HEK293T (cell line): ENCODE measurements around the gene UNKL.

ENCODE experiments used
- CTCF ChIA-PET: fragments of 350-600 bp; formaldehyde crosslinking; extraction: SDS; loops from one replicate; lab custom pipeline; 2021; ENCODE audit warnings: antibody characterized with exemption, inconsistent platforms; lab: Yijun Ruan, JAX
- POLR2A ChIA-PET: fragments of 350-600 bp; formaldehyde crosslinking; extraction: SDS; loops from one replicate; lab custom pipeline; 2020; ENCODE audit warnings: antibody characterized with exemption, inconsistent platforms; lab: Yijun Ruan, JAX
- DNase-seq: peaks from one replicate; pipeline ENCODE4 v3.0.0; 2012; ENCODE audit warnings: mixed read lengths; ENCODE audit errors: extremely low spot score
- ARNT ChIP-seq: fragments of 450-650 bp; IDR thresholded peaks from 2 replicates; pipeline ENCODE4 v1.6.1; 2017; ENCODE audit warnings: mild to moderate bottlenecking
- BHLHE40 ChIP-seq: fragments of 450-650 bp; IDR thresholded peaks from 2 replicates; pipeline ENCODE4 v1.6.1; 2016; ENCODE audit warnings: mild to moderate bottlenecking, moderate library complexity, borderline replicate concordance
- CTBP1 ChIP-seq: fragments of 450-650 bp; IDR thresholded peaks from 2 replicates; pipeline ENCODE4 v1.6.1; 2016; ENCODE audit warnings: borderline replicate concordance
- ELF4 ChIP-seq: fragments of 450-650 bp; IDR thresholded peaks from 2 replicates; pipeline ENCODE4 v1.6.1; 2017; ENCODE audit warnings: antibody characterized with exemption
- FOXA1 ChIP-seq: fragments of 450-650 bp; IDR thresholded peaks from 2 replicates; pipeline ENCODE4 v1.6.1; 2016; ENCODE audit warnings: mild to moderate bottlenecking
- FOXK2 ChIP-seq: fragments of 450-650 bp; IDR thresholded peaks from 2 replicates; pipeline ENCODE4 v1.6.1; 2016; ENCODE audit warnings: mild to moderate bottlenecking
- FOXM1 ChIP-seq: fragments of 450-650 bp; IDR thresholded peaks from 2 replicates; pipeline ENCODE4 v1.6.1; 2017; ENCODE audit warnings: mild to moderate bottlenecking, borderline replicate concordance
- HDGF ChIP-seq: fragments of 450-650 bp; IDR thresholded peaks from 2 replicates; pipeline ENCODE4 v1.6.1; 2017; ENCODE audit warnings: antibody characterized with exemption, borderline replicate concordance
- L3MBTL2 ChIP-seq: fragments of 450-650 bp; conservative IDR thresholded peaks from 2 replicates; pipeline ENCODE4 v1.6.1; 2016; ENCODE audit warnings: mild to moderate bottlenecking
- LEF1 ChIP-seq: fragments of 450-650 bp; IDR thresholded peaks from 2 replicates; pipeline ENCODE4 v1.6.1; 2017; ENCODE audit warnings: mild to moderate bottlenecking, borderline replicate concordance
- NFRKB ChIP-seq: fragments of 450-650 bp; IDR thresholded peaks from 2 replicates; pipeline ENCODE4 v1.6.1; 2016; ENCODE audit warnings: mild to moderate bottlenecking, moderate library complexity
- SP1 ChIP-seq: fragments of 450-650 bp; IDR thresholded peaks from 2 replicates; pipeline ENCODE4 v1.6.1; 2017
- SUZ12 ChIP-seq: fragments of 450-650 bp; IDR thresholded peaks from 2 replicates; pipeline ENCODE4 v1.6.1; 2016; ENCODE audit warnings: mild to moderate bottlenecking
- TARDBP ChIP-seq: fragments of 450-650 bp; IDR thresholded peaks from 2 replicates; pipeline ENCODE4 v1.6.1; 2016
- ZNF384 ChIP-seq: fragments of 450-650 bp; IDR thresholded peaks from 2 replicates; pipeline ENCODE4 v1.6.1; 2016
- TF ChIP-seq, protein P1 (sequence below): fragments of 450-650 bp; IDR thresholded peaks from 2 replicates; pipeline ENCODE4 v1.6.1; 2016

The UNKL gene

DNA sequence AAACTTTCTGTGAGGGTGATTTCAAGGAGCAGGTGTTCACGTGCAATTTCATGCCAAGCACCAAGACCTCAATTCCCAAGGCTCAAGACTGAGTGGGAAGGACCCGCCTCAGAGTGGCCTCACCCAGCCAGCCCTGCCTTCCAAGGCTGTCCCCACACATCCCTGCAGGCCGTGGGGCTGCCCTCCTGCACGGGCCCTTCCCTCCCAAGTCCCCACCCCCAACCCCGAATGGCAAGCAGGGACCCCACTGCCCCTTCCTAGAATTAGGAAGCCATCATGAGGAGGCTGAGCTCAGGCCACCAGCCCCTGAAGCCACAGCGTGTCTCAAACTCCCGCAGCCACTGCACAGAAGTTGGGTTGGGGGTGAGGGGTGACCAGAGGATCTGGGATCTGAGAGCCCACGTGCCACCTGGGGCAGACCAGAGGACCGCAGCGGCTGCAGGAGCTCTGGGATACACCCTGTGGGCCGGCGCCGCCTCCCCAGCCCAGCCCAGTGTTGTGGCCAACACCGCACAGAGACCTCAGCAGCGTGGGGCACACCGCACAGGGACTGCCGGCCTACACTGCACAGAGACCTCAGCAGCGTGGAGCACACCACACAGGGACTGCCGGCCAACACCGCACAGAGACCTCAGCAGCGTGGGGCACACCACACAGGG, 42.1 kb downstream of the UNKL start:
- TF ChIP-seq FOXA1 (no peak), SP1 (no peak), ELF4 (no peak), ARNT (no peak), NFRKB (no peak), SUZ12 (no peak), L3MBTL2 (no peak), FOXM1 (no peak), TARDBP (no peak), BHLHE40 (no peak), CTBP1 (no peak), ZNF384 (no peak), LEF1 (no peak), FOXK2 (no peak), HDGF (no peak)
- TF ChIP-seq, protein P1, sequence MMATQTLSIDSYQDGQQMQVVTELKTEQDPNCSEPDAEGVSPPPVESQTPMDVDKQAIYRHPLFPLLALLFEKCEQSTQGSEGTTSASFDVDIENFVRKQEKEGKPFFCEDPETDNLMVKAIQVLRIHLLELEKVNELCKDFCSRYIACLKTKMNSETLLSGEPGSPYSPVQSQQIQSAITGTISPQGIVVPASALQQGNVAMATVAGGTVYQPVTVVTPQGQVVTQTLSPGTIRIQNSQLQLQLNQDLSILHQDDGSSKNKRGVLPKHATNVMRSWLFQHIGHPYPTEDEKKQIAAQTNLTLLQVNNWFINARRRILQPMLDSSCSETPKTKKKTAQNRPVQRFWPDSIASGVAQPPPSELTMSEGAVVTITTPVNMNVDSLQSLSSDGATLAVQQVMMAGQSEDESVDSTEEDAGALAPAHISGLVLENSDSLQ, result no peak
- no peak for DNase-seq
- CTCF ChIA-PET, result no interaction called here
- POLR2A ChIA-PET, result no interaction called here

- ChIA-PET CTCF (no interaction called here), POLR2A (no interaction called here)
- TF ChIP-seq ARNT (no peak), FOXK2 (no peak), SP1 (no peak), ZNF384 (no peak), TARDBP (no peak), BHLHE40 (no peak), FOXM1 (no peak), SUZ12 (no peak), HDGF (no peak), ELF4 (no peak), NFRKB (no peak), LEF1 (no peak), FOXA1 (no peak)
- no peak for DNase-seq
Observed at GRCh38 chr16:1371054-1371978, 43.2 kb downstream of the UNKL start.

- TF ChIP-seq CTBP1 (no peak), ARNT (no peak), LEF1 (no peak), BHLHE40 (no peak), FOXM1 (no peak), SUZ12 (no peak), HDGF (no peak), ZNF384 (no peak), NFRKB (no peak), ELF4 (no peak), SP1 (no peak), TARDBP (no peak), FOXA1 (no peak), L3MBTL2 (no peak), FOXK2 (no peak)
- TF ChIP-seq, protein P1, result no peak
- POLR2A ChIA-PET, result no interaction called here
- no peak for DNase-seq
- CTCF ChIA-PET, result interaction anchor here (1.2 kb wide), 1 partner anchor 11 kb away, joined by 3 read pairs; no protein-coding TSS in a partner anchor
Observed at GRCh38 chr16:1367486-1368174, 46.9 kb downstream of the UNKL start.

DNA sequence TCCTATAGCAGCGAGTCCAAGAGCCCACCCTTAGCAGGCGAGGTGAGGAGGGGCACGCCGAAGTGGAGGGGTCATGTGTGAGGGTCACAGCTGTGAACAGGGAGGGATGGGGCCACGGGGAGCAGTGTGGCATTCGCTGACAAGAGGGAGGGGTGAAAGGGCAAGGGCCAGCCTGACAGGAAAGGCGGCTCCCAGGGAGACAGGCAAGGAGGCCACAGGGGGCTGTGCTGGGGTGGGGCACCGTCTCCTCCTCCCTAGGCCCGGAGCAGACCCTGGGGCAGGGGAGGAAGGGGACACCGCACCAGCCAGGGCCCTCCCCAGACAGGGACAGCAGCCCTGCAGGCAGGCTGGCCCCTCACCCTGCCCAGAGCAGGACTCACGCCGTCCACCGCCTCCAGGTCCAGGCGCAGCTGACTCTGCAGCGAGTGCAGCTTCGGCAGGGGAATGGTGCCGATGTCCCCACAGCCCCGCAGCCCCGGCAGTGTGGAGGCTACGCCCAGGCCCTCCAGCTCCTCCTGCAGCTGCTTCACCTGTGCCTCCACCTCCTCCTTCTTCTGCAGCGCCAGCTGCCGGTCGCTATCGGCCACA, 47.7 kb downstream of the UNKL start:
- no peak for DNase-seq
- TF ChIP-seq ZNF384, result no peak
- TF ChIP-seq ELF4, result no peak
- TF ChIP-seq SUZ12, result no peak
- no peak for TF ChIP-seq BHLHE40
- no peak for TF ChIP-seq L3MBTL2
- no peak for TF ChIP-seq FOXA1
- no peak for TF ChIP-seq TARDBP
- TF ChIP-seq FOXK2, result no peak
- no peak for TF ChIP-seq LEF1
- TF ChIP-seq HDGF, result no peak
- no peak for TF ChIP-seq CTBP1
- no peak for TF ChIP-seq NFRKB
- no peak for TF ChIP-seq ARNT
- TF ChIP-seq, protein P1, result no peak
- ChIA-PET POLR2A (no interaction called here), CTCF (interaction anchor here (0.8 kb wide), 1 partner anchor 12 kb away, joined by 3 read pairs; no protein-coding TSS in a partner anchor)

- TF ChIP-seq HDGF, result no peak
- no peak for TF ChIP-seq FOXA1
- no peak for TF ChIP-seq LEF1
- no peak for TF ChIP-seq ZNF384
- TF ChIP-seq FOXK2, result no peak
- ChIA-PET CTCF (interaction anchor here (0.6 to 0.8 kb wide), 3 partner anchors 13 to 69 kb away, joined by 3 read pairs; no protein-coding TSS in a partner anchor), POLR2A (no interaction called here)
- no peak for DNase-seq
Observed at GRCh38 chr16:1366060-1366711, 48.3 kb downstream of the UNKL start.
